Activated CD8-positive, alpha-beta memory T cell treated with anti-CD3 and anti-CD28 coated beads for 4 hours (primary cell): ENCODE data around the gene DAB1.

Experiments used
- DNase-seq, 2 donors: peaks; one replicate each; pipeline ENCODE4 v3.0.0-alpha.2; 2020; ENCODE audit warnings: low read depth in 2 of 2

Gene DAB1

GRCh38 chr1:57024855-57025254, 399.0 kb downstream of the DAB1 start:
- no peak for DNase-seq

GRCh38 chr1:57024428-57024827, 399.4 kb downstream of the DAB1 start:
- DNase-seq: no peak

GRCh38 chr1:57020216-57020615, 403.6 kb downstream of the DAB1 start:
- DNase-seq: no peak

GRCh38 chr1:57019236-57019839, 404.5 kb downstream of the DAB1 start:
- DNase-seq: no peak

GRCh38 chr1:57018119-57018518, 405.7 kb downstream of the DAB1 start:
- DNase-seq: no peak

GRCh38 chr1:57017717-57018116, 406.1 kb downstream of the DAB1 start:
- DNase-seq: no peak

GRCh38 chr1:57017200-57017599, 406.7 kb downstream of the DAB1 start:
- no peak for DNase-seq

GRCh38 chr1:57015071-57015470, 408.8 kb downstream of the DAB1 start:
- no peak for DNase-seq

- no peak for DNase-seq
These were observed 410.3 kb downstream of the DAB1 start for GRCh38 chr1:57013522-57013921.

- no peak for DNase-seq
These were observed 411.5 kb downstream of the DAB1 start for GRCh38 chr1:57012315-57012714.

- no peak for DNase-seq
These were observed 413.3 kb downstream of the DAB1 start for GRCh38 chr1:57010511-57010910.

GRCh38 chr1:57007948-57008347, 415.9 kb downstream of the DAB1 start:
- DNase-seq: no peak

GRCh38 chr1:57007472-57007871, 416.4 kb downstream of the DAB1 start:
- DNase-seq: no peak

GRCh38 chr1:57003398-57004139, 420.3 kb downstream of the DAB1 start:
- DNase-seq: no peak

- DNase-seq: no peak
These were observed 428.3 kb downstream of the DAB1 start for GRCh38 chr1:56995414-56996100.

GRCh38 chr1:56993475-56993874, 430.4 kb downstream of the DAB1 start:
- no peak for DNase-seq

GRCh38 chr1:56992318-56993125, 431.3 kb downstream of the DAB1 start:
- DNase-seq: no peak

- DNase-seq: no peak
These were observed 432.3 kb downstream of the DAB1 start for GRCh38 chr1:56991576-56991975.

- no peak for DNase-seq
These were observed 437.5 kb downstream of the DAB1 start for GRCh38 chr1:56986397-56986796.

GRCh38 chr1:56985857-56986256, 438.0 kb downstream of the DAB1 start:
- no peak for DNase-seq

- DNase-seq: no peak
These were observed 440.4 kb downstream of the DAB1 start for GRCh38 chr1:56983484-56983883.
